HL-60 (cell line): ENCODE results near the gene TPGS2.

ENCODE experiments used
- DNase-seq, 2 experiments: peaks; one replicate each; pipeline ENCODE4 v3.0.0-alpha.2; 2010 to 2020; ENCODE audit warnings: low read depth in 1 of 2, low spot score in 1 of 2
- H3K27ac ChIP-seq: fragments of 250-450 bp; sonication (Bioruptor Pico); replicated peaks from 2 replicates; pipeline ENCODE4 v1.5.1; 2020; ENCODE audit warnings: mild to moderate bottlenecking, moderate library complexity
- H3K27me3 ChIP-seq: fragments of 250-450 bp; sonication (Bioruptor Pico); 2 replicates; pipeline ENCODE4 v1.5.1; 2021; ENCODE audit warnings: mild to moderate bottlenecking, moderate library complexity; ENCODE audit not compliant: insufficient read depth, poor library complexity, severe bottlenecking
- H3K4me3 ChIP-seq: replicated peaks from 2 replicates; pipeline ENCODE4 v1.5.1; 2011; ENCODE audit warnings: mild to moderate bottlenecking, control low read depth, low read length; ENCODE audit not compliant: insufficient read depth
- GABPA ChIP-seq: IDR thresholded peaks from 2 replicates; pipeline ENCODE4 v1.6.1; 2012; ENCODE audit warnings: low read depth
- POLR2AphosphoS5 ChIP-seq: IDR thresholded peaks from 2 replicates; pipeline ENCODE4 v1.6.1; 2012; ENCODE audit warnings: low read depth
- SPI1 ChIP-seq: IDR thresholded peaks from 2 replicates; pipeline ENCODE4 v1.6.1; 2012; ENCODE audit warnings: low read depth, mild to moderate bottlenecking, borderline replicate concordance
- TF ChIP-seq, protein P1 (sequence below): IDR thresholded peaks from 2 replicates; pipeline ENCODE4 v1.6.1; 2012; ENCODE audit warnings: low read depth; ENCODE audit not compliant: insufficient replicate concordance
- TF ChIP-seq, protein P2 (sequence below): IDR thresholded peaks from one replicate; pipeline ENCODE4 v1.5.1; 2011; ENCODE audit warnings: low read length, control low read depth, inconsistent platforms; ENCODE audit not compliant: insufficient read depth

TPGS2 gene

DNA sequence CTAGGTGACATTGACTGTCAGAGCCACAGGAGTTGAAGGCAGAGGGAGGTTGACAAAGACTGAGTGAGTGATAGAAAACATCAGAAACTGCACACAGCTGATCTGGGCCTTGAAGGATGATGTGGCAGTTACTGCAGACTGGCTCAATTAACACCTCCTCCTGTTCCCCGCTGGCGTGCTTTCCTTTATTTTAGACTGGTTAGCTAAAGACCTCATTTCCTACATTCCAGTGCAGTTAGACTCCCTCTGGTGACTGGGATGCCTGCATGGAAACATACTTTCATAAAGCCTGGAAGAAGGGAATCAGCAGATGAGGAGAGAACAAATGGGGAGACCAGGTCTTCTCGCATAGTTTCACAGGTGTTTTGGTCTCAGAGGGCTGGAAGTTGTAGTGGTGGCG lies 7.1 kb downstream of the TPGS2 start:
- no peak overlapping the region for H3K27ac ChIP-seq
- no peaks in the 10 kb centered on the region for H3K27me3 ChIP-seq
- DNase-seq = no peak
- no peak overlapping the region for H3K4me3 ChIP-seq
- no peak for TF ChIP-seq GABPA
- no peak for TF ChIP-seq POLR2AphosphoS5
- TF ChIP-seq, protein P1, sequence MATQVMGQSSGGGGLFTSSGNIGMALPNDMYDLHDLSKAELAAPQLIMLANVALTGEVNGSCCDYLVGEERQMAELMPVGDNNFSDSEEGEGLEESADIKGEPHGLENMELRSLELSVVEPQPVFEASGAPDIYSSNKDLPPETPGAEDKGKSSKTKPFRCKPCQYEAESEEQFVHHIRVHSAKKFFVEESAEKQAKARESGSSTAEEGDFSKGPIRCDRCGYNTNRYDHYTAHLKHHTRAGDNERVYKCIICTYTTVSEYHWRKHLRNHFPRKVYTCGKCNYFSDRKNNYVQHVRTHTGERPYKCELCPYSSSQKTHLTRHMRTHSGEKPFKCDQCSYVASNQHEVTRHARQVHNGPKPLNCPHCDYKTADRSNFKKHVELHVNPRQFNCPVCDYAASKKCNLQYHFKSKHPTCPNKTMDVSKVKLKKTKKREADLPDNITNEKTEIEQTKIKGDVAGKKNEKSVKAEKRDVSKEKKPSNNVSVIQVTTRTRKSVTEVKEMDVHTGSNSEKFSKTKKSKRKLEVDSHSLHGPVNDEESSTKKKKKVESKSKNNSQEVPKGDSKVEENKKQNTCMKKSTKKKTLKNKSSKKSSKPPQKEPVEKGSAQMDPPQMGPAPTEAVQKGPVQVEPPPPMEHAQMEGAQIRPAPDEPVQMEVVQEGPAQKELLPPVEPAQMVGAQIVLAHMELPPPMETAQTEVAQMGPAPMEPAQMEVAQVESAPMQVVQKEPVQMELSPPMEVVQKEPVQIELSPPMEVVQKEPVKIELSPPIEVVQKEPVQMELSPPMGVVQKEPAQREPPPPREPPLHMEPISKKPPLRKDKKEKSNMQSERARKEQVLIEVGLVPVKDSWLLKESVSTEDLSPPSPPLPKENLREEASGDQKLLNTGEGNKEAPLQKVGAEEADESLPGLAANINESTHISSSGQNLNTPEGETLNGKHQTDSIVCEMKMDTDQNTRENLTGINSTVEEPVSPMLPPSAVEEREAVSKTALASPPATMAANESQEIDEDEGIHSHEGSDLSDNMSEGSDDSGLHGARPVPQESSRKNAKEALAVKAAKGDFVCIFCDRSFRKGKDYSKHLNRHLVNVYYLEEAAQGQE = no peak
- TF ChIP-seq, protein P2, sequence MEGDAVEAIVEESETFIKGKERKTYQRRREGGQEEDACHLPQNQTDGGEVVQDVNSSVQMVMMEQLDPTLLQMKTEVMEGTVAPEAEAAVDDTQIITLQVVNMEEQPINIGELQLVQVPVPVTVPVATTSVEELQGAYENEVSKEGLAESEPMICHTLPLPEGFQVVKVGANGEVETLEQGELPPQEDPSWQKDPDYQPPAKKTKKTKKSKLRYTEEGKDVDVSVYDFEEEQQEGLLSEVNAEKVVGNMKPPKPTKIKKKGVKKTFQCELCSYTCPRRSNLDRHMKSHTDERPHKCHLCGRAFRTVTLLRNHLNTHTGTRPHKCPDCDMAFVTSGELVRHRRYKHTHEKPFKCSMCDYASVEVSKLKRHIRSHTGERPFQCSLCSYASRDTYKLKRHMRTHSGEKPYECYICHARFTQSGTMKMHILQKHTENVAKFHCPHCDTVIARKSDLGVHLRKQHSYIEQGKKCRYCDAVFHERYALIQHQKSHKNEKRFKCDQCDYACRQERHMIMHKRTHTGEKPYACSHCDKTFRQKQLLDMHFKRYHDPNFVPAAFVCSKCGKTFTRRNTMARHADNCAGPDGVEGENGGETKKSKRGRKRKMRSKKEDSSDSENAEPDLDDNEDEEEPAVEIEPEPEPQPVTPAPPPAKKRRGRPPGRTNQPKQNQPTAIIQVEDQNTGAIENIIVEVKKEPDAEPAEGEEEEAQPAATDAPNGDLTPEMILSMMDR = no peak
- no peak for TF ChIP-seq SPI1

DNA sequence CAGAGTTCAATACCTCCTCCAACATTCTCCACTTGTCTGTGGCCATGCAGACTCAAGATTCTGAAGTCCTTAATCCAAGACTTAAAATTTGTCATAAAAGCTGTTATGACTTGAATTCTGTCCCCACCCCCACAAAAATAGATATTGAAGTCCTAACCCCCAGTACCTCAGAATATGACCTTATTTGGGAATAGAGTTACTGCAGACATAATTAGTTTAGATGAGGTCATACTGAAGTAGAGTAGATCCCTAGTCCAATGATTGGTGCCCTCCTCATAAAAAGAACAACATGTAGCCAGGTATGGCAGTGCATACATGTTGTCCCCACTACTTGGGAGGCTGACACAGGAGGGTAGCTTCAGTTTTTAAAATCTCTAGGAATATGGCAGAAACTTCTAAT lies 9.2 kb downstream of the TPGS2 start:
- TF ChIP-seq, protein P1 = no peak
- TF ChIP-seq, protein P2 = no peak
- no peak for TF ChIP-seq GABPA
- no peak for TF ChIP-seq POLR2AphosphoS5
- TF ChIP-seq SPI1 = no peak
- Histone ChIP-seq H3K27me3 (no peaks in the 10 kb centered on the region), H3K27ac (no peak overlapping the region), H3K4me3 (no peak overlapping the region)
- no peak for DNase-seq

DNA sequence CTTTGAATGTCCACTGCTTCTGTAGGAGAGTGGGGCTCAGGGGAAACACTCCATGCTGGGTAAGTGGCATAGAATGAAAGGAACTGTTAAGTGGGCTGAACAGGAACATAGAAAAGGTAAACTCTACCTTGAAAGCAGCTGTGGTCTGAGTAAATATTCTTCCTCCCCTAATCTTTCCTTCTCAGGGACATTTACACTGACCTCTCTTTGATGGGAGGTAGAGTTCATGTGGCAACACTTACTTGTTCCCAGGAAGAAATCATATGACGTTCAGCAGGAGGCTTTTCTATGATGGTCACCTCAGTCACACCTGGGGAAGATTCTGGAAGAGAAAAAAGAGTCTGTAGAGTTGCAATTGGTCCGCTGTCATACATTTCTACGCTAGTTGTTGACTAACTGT lies 10.2 kb downstream of the TPGS2 start:
- TF ChIP-seq GABPA (no peak), SPI1 (no peak), POLR2AphosphoS5 (no peak)
- TF ChIP-seq, protein P1 = no peak
- TF ChIP-seq, protein P2 = no peak
- DNase-seq = no peak
- H3K4me3 ChIP-seq = no peak overlapping the region
- no peaks in the 10 kb centered on the region for H3K27me3 ChIP-seq
- H3K27ac ChIP-seq = no peak overlapping the region
